GM18517 (cell line): ENCODE results near the gene FAF1.
"Not testable (repeated sequence)": the region's sequence is repeated elsewhere in the genome, so short reads cannot be mapped to it uniquely, and the experiment has no call there.

ENCODE experiments used
- ATAC-seq: cut with Tn5 transposase; IDR thresholded peaks from one replicate; pipeline ENCODE4 v1.9.1; 2021; ENCODE audit warnings: mild to moderate bottlenecking, moderate library complexity; ENCODE audit not compliant: unreplicated experiment

The FAF1 gene

GRCh38 chr1:50853325-50853724, 106.7 kb downstream of the FAF1 start:
- ATAC-seq, result no peak

- no peak for ATAC-seq
Measured at GRCh38 chr1:50852889-50853288, 107.2 kb downstream of the FAF1 start.

DNA sequence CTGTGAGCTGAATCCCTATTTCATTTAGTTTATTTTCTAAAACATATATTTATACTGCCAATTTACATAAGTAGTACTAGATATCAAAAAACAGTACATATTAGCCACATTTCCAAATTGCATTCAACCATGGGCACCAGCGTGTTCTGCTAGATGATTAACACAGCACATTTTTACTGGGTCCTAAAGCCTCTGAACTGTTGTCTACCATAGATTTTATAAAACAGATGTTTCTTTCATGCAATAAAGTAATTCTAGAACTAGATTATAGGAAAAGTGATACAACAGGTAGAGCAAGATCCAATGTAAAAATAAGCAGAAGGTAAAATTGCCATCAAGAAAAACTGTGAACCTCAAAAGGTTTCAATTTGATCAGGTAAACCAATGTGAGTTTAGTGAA, 108.6 kb downstream of the FAF1 start:
- ATAC-seq, result no peak

DNA sequence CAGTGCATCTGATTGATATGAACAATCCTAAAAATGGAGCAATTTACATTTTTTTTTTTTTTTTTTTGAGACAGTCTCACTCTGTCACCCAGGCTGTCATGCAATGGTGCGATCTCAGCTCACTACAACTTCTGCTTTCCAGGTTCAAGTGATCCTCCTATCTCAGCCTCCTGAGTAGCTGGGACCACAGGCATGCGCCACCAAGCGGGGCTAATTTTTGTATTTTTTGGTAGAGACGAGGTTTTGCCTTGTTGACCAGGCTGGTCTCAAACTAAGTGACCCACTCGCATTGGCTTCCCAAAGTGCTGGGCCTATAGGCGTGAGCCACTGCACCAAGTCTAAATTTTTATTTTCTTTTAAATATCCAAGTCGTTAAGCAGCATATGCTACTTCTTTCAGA, 109.0 kb downstream of the FAF1 start:
- no peak for ATAC-seq

- no peak for ATAC-seq
Measured at GRCh38 chr1:50847303-50847702, 112.8 kb downstream of the FAF1 start.

DNA sequence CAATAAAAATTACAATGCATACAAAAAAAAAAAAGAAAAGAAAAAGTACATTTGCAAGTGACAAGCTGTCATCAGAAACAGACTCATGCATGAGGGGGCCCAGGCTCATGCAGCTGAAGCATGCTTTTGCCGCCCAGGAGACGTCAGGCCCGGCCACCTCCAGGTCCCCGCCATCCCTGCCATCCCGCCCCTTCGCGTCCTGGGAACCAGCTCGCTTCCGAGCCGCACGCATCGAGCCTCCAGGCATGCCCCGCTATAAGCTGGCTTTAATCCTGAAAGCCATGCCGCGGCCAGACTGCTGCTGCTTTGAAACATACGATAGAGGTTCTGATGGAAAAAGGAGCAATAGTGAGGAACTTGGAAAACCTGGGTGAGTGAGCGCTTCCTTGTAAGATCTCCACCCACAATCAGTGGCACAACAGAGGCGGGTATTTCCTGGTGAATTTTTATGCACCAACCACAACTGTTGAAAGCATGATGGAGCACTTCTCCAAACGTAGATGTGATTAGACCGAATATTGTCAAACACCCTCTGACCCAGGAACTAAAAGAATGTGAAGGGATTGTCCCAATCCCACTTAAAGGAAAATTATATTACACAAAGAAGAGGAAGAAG, 113.7 kb downstream of the FAF1 start:
- no peak for ATAC-seq

DNA sequence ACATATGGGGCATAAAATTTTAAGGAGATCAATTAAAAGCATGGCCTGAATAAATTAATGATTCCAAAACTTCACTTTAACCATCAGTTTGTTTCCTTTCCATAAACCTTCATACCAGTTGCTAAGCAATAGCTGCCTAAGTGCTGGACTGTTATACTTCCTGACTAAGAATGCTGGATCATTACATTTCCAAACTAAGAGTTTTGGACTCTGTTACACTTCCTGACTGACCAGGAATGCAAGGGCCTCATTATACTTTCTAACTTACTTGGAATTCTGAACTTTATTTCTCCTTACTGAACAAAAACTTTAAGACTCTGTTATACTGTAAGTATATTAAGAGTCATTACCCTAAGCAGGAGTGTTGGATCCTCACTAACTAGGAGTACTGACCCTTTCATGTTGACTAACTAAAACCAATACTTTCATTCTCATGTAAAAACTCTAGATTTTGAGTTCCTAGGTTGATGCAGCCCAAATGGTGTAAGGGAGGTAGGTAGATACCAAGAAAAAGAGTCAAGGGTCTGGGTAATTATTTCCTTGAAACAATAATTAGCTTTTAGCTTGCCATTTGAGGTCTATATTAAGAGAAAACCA, 118.2 kb downstream of the FAF1 start:
- ATAC-seq, result no peak

- no peak for ATAC-seq
Measured at GRCh38 chr1:50836117-50836516, 124.0 kb downstream of the FAF1 start.

GRCh38 chr1:50833216-50833615, 126.9 kb downstream of the FAF1 start:
- ATAC-seq, result no peak

- ATAC-seq, result no peak
Measured at GRCh38 chr1:50832167-50832566, 127.9 kb downstream of the FAF1 start.

- ATAC-seq, result no peak
Measured at GRCh38 chr1:50831300-50832061, 128.6 kb downstream of the FAF1 start.

- ATAC-seq, result no peak
Measured at GRCh38 chr1:50830621-50831020, 129.4 kb downstream of the FAF1 start.

DNA sequence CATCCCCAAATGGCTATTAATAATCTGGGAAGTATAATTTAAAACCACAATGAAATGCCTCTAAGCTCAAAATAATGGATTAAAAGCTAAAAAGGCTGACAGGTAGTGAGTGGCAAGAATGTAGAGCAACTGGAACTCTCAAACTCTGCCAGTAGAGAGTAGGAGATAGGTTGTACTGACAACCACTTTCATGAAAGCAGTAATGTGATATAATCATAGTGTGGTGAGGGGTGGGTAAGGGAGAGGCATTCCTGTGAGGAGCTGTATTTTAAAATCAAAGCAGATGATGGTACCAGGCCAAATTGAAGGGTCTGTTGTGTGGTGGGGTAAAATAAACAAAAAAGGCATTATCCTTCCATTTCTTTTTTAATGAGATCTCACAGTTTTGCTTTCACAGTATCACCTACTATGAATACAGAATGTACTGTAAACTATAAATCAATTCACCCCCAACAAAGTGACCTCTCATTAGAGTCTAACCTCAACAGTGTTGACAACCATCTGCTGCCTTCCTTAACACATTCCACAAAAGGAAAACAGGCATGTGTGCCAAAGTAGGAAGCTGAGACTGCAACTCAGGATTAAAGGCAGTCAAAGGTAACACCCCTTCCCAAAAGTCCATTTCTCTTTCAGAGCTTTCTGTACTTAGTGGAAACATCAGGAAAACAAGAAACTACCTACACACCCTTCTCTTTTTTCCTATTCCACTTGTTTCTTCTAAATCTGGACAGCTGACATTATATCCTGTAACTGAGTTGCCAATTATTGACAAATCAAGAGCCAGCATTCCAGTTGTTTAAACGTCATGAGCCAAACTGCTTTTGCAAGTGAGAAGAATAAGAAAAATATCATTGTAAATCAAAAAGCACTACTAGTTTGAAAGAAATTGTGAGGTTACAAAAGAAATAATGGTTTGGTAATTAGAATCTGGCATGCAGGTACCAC, 130.8 kb downstream of the FAF1 start:
- no peak for ATAC-seq

DNA sequence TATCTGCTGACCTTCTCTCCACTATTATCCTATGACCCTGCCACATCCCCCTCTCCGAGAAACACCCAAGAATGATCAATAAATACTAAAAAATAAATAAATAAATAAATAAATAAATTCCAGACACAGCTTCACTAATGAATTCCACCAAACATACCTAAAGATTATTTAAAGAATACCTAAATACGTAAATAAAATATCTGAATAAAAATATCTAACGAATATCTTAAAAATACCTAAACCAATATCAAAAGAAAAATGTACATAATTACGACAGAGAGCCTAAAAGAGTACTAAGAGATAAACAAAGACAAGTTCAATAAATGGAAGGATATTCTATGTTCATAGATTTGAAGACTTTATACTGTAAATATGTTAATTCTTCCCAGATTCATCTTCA, 132.5 kb downstream of the FAF1 start:
- ATAC-seq, result no peak

- ATAC-seq, result not testable (repeated sequence)
Measured at GRCh38 chr1:50826792-50827191, 133.3 kb downstream of the FAF1 start.

- ATAC-seq, result no peak
Measured at GRCh38 chr1:50822035-50822776, 137.9 kb downstream of the FAF1 start.

- no peak for ATAC-seq
Measured at GRCh38 chr1:50820545-50820944, 139.5 kb downstream of the FAF1 start.

DNA sequence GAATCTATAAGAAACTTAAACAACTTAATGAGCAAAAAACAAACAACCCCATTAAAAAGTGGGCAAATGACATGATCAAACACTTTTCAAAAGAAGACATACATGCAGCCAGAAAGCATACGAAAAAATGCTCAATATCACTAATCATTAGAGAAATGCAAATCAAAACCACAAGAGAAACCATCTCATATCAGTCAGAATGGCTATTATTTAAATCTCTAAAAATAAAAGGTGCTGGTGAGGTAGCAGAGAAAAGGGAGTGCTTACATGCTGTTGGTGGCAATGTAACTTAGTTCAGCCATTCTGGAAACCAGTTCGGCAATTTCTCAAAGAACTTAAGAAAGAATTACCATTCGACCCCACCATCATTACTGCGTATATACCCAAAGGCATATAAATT, 147.7 kb downstream of the FAF1 start:
- ATAC-seq, result no peak

DNA sequence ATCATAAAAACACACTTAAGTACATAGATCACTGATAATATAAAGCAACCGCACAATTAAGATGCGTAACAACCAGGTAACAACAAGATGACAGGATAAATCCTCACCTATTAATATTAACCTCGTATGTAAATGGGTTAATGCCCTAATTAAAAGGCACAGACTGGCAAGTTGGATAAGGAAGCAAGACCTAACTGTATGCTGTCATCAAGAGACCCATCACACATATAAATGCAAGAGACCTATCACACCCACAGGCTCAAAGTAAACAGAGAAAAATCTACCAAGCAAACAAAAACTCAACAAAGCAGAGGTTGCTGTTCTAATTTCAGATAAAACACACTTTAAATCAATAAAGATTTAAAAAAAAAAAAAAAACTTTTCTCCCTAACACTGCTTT, 151.8 kb downstream of the FAF1 start:
- no peak for ATAC-seq

DNA sequence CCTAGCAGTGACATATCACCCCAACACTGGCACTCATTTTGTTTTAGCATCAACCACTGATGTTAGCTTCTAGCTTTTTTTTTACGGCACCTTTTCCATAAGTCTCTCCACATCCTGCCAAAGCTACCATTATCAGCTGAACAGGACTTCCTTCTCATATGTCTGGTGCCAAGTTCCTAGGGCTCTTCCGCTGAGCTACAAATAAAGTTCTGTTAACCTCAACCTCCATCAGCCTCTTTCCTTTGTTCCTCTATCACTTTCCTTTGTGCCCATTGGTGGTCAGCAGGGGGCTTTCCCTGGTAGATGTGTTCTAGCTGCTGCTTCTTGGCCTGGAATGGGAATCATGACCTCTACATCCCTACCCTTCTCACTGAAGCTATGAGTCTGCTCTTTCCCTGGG, 163.8 kb downstream of the FAF1 start:
- ATAC-seq, result no peak

DNA sequence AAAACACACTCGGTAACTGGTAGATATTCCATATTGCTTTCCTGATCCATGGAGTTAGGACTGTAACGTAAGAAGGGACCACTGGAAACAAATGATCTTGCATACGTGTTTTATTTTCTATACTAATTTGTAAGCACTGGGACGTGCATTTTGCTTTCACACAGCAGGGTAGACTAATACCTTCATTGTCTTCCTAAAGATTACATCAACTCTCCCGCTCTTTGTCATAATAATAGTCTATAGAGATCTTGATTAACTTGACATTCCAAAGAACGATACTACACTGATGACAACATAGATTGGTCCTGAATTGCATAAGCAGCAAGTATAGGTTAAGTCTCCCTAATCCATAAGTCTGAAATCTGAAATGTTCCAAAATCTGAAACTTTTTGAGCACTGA, 166.5 kb downstream of the FAF1 start:
- ATAC-seq, result no peak
